ENCODE results near the gene MRPL39.

MRPL39 gene

DNA sequence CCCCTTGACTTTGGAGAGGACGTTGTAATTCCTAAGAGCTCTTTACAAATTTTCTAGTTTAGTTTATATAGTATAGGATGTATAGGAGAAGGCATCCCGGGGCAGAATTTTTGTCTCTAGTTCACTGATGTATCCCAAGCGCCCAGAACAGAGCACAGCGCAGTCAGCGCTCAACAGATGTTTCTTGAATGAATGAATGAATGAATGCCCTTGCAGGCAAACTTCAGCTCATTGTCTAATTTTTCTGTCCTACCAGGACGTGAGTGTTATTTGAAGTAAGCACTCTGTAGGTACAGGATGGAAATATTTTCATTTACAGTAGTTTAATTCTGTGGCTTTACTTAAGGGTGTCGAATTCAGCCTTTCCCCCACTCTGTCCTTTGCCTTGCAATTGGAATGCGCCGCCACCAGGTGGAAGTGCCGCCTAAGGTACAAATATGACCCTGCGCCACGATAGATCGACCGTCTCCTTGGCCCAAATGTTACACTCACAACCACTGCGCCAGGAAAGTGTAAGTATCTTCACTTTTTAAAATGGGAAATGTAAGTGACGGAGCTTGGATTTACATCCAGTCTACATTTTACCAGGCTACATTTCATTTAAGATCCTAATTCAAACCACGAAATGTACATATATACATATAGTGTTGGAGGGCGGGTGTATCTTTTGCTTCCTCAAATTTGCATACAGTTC lies 910 bp upstream of the MRPL39 start:
- peak; percentile 77 to 89 (median 79) for DNase-seq

DNA sequence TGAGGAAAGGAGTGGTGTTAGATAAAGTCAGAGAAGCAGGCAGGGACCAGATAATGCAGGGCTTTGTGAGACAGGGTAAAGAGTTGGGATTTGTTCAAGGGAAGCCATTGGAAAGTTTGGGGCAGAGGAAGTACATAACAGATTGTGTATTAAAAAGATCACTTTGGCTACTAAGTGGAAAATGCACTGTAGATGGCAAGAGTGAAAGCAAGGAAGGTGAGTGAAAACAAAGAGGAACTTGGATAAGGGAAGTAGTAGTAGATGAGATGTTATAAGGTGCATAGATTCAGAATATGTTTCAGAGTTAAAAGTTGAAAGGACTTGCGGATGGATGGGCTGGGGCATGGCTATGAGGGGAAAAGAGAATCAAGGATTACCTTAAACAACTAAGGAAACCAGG lies 17.4 kb downstream of the MRPL39 start:
- no peak for DNase-seq

DNA sequence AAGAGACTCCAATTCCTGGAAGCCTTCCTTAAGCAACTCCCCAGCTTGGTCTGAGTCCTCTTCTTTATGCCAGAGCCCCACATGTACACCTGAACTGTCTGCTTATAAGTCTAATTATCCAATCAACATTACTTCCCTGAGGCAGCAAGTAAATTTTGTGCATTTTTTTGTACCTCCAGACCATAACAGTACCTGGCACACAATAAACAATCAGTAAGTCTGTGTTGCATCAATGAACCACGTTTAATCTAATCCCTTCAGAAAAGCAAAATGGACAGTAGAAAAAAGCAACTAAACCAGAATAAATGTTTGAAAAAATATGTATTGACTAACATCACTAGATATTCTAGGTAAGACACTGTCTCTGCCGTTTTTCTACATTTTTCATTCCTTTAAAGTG lies 20.5 kb downstream of the MRPL39 start:
- DNase-seq, result no peak

DNA sequence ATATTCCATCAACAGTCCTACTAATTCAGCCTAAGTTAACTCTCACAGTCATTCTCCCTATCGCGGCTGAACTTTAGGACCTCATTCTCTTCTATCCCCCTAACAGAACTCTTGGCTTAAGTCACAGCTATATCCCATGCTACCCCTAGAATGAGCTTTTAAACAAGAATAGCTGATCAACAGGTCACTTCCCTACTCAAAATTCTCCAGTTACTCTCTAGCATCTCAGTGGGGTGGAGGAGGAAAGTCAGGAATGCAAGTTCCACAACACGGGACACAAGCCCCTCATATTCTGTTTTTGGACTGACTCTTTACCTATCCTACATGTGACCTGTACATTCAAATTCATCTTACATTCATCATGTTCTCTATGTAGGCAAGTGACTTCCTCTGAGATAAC lies 21.0 kb downstream of the MRPL39 start:
- DNase-seq, result no peak

DNA sequence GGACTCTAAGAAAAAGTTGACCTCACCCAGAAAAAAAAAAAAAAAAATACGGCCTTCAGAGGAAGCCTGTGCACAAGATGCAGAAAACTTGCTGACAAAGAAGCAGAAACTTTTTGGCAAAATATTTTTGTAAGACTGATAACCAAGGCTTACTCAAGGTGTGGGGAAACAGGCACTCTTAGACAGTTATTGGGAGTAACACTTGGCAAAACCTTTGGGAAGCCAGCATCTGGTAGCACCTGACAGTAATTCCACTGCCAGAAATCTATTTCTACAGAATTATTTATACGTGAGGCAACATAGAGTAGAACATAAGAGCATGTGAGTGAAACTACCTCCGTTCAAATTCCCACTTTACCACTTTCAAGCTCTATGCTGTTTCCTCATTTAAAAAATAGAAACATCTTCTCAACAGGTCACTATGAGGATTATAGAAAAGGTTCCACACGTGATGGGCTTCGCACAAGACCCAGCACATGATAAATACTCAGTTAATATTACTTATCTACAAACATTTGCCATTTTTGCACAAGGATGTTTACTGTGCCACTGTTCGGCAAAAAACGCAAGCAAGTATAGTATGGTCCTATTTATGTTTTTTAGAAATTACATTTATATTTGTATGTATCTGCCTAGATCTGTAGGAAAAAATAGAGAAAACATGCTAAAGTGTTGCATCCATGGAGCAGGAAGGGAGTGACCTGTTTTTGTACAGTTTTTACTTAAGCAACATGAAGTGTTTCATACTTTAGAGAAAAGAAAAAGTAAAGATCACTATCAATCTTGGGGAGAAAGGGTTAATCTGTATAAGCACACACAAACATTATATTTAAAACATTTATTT lies 22.2 kb downstream of the MRPL39 start:
- no peak for DNase-seq

DNA sequence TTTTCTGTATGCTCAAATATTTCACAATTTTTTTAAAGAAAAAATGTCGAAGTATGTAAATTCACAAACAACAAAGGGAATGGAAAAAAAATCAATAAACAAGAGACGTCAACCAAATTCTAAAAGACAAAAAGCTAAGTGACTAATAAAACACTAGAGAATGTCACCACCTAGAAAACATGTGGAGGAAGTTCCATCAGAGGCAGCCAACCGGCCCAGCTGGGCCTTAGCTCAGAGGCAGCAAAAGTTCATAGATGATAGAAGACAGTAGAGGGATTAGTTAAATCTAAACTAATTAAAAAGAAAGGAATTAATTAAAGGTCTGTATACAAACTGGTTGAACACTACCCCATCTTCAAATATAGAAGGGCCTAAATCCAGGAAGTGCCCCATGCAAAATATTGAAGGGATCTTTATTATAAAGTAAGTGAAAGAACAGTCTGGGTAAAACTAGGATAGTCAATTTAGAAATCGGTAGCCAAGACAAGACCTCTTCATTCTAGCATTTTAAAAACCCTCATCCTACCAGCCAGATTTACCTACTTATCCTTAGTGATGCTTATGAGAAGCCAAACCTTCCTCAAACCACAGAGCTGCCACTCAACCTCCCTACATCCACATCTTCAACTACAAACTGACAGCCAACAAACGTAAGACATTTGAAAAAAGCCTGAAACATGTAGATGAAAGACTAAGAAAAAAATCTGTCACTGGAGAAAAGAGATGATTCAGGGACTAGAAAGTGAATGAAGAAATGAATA lies 23.7 kb downstream of the MRPL39 start:
- DNase-seq, result no peak

DNA sequence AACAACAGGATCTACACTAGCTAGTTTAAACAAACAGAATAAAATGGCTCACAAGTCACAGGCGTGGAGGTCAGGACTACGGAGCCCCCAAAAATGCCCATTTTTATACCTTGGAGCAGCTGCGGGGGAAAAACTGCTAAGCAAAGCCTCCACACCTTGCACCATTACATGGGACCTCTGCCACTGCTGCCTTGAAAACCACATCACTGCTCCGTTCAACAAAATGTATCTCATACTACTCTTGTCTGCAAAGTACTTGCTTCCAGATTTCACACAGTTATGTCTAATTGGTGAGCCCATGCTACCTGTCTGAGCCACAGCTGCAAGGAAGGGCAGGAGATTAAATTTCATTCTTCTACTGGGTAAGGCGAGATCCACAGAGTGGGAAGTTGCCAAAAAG lies 24.4 kb downstream of the MRPL39 start:
- DNase-seq, result no peak

DNA sequence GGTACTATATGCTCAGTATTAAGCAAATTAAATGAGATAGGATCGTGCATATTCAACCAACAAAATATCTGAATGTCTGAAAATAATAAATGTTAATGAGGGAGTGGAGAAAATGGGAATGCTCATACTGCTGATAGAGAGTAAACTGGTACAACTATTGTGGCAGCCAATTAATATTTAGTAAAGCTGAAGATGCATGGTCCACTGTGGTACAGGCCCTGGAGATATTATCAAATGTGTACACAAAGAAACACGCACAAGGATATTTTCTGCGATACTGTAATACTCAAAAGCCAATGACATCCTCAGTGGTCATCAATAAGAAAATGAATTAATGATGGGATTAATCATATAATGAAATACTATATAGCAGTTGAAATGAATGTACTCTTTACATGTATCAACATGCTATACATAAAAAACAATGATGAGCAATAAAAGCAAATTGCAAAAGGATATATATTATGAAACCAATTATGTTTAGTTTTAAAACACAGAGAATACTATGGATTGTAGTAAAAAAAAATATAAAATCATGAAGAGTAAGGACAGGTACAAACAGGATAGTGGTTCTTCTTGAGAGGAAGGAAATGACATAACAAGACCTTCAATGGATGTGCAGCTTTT lies 25.0 kb downstream of the MRPL39 start:
- DNase-seq, result no peak

DNA sequence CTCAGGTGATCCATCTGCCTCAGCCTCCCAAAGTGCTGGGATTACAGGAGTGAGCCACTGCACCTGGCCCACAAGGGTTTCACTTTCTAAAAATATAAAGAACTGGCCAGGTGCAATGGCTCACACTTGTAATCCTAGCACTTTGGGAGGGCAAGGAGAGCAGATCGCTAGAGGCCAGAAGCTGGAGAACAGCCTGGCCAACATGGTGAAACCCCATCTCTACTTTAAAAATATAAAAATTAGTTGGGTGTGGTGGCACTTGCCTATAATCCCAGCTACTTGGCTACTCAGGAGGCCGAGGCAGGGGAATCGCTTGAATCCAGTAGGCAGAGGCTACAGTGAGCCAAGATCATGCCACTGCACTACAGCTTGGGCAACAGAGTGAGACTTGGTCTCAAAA lies 25.7 kb downstream of the MRPL39 start:
- DNase-seq, result no peak

DNA sequence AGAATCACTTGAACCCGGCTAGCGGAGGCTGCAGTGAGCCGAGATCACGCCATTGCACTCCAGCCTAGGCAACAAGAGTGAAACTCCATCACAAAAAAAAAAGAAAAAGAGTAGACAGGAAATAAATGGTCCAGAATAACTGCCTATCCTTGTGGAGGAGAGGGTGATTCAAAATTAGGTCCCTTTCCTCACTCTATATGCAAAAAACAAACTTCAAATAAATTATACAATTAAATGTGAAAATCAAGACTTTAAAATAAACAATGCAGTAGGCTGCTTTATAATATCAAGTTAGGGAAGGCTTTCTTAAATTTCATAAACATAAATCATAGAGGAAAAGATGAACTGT lies 26.4 kb downstream of the MRPL39 start:
- no peak for DNase-seq

DNA sequence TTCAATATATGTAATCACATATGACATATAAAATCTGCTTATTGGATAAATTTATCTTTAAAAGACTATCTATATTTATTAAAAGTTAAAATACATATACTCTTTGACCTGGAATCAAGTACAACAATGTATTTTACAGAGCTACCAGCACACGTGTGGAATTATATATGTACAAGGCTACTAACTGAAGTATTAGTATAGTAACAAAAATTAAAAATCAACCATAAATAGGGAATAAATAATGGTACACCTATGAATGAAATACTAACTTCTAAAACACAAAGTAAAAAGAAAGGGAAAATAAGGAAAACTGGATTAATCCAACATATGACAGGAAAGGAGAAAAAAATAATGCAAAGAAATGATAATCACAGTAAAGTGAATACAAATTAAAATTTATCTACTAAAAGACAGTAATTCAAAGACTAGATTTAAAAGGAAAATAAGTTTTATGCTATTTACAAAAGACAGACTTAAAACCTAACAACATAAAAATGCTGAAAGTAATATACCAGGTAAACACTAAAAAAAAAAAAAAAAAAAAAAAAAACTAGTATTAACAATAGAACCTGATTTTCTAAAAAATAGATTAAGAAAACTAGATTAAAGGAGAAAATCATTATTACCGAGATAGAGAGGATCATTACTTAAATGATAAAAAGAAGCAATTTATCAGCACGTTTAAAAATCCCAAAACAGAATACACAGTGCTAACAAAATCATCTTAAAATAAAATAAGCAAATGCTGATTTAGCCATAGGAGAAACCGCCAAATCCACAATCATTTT lies 27.9 kb downstream of the MRPL39 start:
- DNase-seq, result no peak

DNA sequence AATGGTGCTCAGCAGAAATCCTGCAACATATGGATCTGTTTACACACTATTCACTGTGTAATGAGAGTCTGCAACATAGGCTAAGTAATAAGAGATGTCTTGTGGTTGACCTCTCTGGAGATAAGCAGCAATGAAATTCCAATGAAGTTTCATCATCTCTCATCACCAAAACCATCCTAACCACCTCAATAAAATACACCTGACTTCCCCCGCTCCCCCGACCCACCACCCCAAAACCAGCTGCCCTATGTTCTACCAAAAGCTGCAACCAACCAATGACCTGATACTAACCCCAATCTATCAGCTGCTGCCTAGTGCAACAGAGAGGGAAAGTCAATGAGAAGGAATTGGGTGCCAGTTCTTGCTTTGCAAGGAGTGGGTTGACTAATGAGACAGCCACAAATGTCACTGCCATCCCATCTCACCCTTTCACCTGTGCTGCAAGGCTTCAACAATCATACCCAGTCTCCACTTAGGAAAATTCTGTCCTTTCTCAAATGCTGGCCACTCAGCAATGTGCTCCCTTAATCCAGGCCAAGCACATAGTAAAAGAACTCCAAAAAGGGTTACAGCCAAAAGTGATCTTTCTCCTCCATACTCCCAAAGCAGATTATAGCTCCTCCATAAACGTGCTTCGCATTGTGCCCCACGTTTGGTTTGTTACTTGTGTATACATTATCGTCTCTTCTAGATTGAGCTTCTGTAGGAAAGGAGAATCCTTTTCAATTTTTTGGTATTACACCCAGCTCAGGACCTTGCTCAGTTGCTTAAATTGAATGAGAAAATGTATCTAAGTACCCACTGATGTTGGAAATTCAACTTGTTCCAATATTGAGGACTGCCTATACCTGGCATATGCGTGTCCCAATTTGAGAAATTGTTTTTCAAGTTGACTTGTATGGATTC lies 29.0 kb downstream of the MRPL39 start:
- no peak for DNase-seq

DNA sequence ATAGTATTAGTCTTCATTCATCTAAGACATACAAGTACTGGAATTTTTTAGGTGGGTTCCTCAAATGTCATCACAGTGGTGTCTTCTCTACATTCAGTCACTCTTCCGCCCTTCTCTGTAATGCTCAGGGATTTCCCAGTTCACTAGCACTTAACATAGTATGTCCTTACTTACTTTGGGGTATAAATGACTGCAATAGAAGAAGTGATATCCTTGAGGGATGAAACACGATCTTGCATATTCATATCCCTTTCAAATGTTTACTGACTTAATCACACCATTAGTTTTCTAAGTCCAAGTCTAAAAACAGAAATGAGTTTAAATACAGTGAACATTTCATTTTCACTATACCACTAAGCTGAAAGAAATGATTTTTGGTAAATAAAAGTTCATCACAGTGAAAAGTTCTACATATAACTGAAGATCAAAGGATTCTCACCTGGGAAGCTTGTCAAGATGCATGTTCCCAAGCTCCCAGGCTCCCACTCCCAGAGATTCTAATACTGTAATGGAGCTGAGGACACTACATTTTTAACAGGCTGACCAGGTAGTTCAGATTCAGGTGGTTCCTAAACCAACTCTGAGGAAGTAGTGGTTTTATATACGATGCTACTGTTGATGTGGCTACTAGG lies 29.7 kb downstream of the MRPL39 start:
- no peak for DNase-seq

DNA sequence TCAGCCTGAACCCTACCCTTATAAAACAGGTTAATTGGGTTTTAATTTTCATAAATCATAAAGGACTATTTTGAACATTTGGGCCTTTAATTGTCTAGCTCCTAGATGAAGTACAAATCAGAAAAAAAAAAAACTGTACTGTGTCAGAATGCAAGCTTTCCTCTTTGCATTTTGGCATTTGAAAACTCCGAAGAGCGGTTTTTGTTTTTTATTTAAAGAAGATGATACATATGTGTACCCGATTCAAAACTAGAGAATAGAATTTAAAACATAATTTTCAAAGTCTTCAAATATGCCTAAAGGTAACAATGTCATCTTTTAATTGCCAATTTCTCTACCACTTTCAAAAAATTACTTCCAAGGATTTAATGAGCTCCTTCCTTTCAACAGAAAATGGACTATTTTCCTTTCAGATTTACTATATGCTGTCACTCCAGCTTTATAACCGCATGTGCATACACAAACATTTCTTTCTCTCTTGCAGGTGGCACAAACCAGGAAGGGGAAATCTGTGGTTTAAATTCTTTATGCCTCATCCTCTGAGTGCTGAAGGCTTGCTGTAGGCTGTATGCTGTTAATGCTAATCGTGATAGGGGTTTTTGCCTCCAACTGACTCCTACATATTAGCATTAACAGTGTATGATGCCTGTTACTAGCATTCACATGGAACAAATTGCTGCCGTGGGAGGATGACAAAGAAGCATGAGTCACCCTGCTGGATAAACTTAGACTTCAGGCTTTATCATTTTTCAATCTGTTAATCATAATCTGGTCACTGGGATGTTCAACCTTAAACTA lies 33.7 kb downstream of the MRPL39 start:
- peak in 2 of 3 experiments; percentile 6 to 45 for DNase-seq

DNA sequence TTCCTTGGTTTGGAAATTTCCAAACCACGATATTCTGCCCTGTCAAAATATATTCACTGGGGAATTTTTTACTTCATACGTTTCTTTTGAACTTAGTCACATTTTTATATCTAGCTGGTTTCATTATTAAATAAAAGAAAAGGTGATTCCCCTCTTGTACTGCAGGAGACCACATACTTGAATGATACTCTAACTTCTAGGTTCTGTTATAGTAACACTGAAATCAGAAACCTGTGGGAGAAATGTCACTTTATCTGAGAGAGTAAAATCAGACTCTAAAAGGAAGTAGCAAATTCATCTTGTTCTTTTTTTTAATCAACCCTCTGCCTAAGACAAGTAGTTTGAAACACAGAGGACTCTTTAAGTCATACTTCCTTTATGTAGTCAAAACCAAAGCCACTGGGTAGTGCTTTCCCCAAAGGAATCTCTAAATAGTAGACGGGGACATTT lies 34.4 kb downstream of the MRPL39 start:
- no peak for DNase-seq

DNA sequence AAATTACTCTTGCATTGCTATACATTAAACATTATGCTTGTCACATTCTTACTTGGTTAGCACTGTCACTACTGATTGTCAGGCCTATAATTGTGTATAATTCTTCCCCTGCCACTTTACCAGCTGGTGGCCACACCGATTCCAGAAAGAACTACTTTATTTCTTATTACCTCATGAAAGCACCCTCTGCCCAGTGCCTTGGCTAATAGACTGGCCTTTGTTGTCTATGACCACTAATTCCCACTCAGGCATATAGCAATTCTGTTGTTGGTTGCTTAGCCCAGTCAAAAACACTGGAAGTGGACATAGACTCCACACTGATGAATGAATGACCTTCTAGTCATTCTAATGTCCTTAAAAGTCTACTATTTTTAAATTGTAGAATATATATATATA lies 35.6 kb downstream of the MRPL39 start:
- DNase-seq, result no peak

DNA sequence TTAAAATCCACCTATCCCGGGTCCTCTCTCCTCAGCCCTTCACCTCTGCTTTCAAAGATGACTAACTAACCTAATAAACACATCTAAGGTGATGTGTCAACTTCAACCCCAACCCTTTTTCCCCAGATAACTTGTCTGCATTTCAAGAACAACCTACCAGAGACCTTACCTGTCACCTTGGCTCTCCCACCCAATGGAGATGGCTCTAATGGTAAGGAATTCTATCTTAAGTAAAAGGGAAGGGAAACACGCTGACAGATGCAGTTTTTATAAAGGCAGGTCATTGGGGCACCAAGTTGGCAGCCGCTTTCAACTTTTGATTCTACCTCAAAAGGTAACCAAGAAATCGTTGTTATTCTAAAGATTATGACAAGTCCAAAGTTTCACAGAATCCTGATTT lies 37.6 kb downstream of the MRPL39 start:
- no peak for DNase-seq

DNA sequence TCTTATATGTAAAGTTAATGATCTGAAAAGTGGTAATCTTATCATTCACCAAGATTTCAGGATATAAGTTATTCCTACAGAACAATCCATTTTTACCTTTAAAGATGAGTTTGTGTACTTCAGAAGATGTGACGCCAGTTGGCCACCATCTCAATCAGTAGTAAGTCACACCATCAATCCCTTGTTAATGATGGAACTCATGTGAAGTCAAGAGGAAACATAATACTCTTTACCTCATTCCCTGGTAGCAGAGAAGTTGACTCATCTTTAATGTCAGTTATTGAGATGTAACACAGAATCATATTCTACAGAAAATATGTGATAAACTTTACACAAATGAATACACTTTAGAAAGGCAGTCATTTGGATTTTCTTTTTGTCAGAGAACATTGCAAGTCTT lies 38.2 kb downstream of the MRPL39 start:
- DNase-seq, result no peak

DNA sequence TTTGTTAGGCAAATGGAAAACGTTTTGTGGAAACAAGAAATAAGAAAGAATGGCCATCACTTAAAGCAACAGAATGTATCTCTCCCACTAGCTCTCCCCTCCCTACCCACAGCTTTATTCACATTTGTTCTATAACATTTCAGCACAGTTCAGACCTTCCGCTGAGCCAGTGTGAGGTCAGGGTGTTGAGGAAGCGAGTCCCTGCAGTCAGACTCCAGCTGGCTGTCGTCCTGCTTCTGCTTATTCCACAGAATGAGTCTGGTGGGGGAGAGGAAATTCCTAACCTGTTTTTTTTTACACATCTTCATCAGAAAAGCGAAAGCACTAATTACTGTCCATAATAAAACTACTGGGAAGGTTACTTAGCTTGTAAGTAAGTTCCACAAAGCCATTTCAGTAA lies 39.0 kb downstream of the MRPL39 start:
- no peak for DNase-seq

DNA sequence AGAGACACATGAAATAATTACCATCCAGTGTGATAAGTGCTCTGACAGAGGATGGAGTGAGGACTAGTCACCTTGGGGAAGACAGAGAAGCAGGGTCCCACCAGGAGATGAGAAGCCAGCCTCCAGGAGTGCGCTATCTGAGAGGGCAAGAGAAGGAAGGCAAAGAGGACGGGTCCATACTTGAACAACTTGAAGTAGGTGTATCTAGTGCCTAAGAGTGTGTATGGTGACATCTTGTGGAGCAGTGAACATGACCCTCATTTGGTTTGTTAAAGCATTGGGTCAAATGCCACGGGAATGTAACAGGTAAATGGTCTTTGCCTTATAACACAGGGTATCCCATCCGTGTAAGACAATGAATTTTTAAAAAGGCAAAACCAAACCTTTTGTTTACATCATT lies 39.8 kb downstream of the MRPL39 start:
- DNase-seq, result no peak
